Measurements from ENCODE around the gene LSM14B. TPM values are rescaled to one million over a fixed set of nuclear protein-coding genes. Genes with fewer than 3 reads are reported as not detected.

LSM14B gene
- total RNA-seq, 1 donor from 2014 or later = 51.7 TPM

Other genes with a start within 250 kb of the LSM14B start
- gene TAF4, start 56.6 kb upstream of the LSM14B start, total RNA-seq = 11.6 TPM
- gene PSMA7, start 20.9 kb downstream of the LSM14B start, total RNA-seq = 239 TPM
- 8.9 TPM for gene SS18L1, start 21.3 kb downstream of the LSM14B start, total RNA-seq
- gene MTG2, start 60.6 kb downstream of the LSM14B start, total RNA-seq = 20.8 TPM
- gene HRH3, start 97.8 kb downstream of the LSM14B start, total RNA-seq = not detected
- gene OSBPL2, start 116.0 kb downstream of the LSM14B start, total RNA-seq = 52.3 TPM
- 68.5 TPM for gene ADRM1, start 180.5 kb downstream of the LSM14B start, total RNA-seq
- 79.6 TPM for gene LAMA5, start 244.8 kb downstream of the LSM14B start, total RNA-seq